Osteoblast (primary cell): ENCODE measurements around the gene CSNK2A1. TPM values are rescaled to one million over a fixed set of nuclear protein-coding genes. Genes with fewer than 3 reads are reported as not detected.

Experiments
- DNase-seq: peaks from one replicate; pipeline ENCODE4 v3.0.0; 2011; ENCODE audit warnings: low spot score, mixed read lengths; ENCODE audit not compliant: insufficient read length; ENCODE audit errors: missing footprints
- H2AFZ ChIP-seq: 2 replicates; pipeline ENCODE4 v1.6.0; 2011; ENCODE audit warnings: mild to moderate bottlenecking, low read length
- H3K27ac ChIP-seq: 2 replicates; pipeline ENCODE4 v1.5.1; 2011; ENCODE audit warnings: mild to moderate bottlenecking, low read depth, low read length, moderate library complexity
- H3K27me3 ChIP-seq: 2 replicates; pipeline ENCODE4 v1.6.0; 2012; ENCODE audit warnings: mild to moderate bottlenecking, control low read depth, inconsistent platforms, low read length, moderate library complexity; ENCODE audit not compliant: insufficient read depth
- H3K36me3 ChIP-seq: 2 replicates; pipeline ENCODE4 v1.5.1; 2011; ENCODE audit warnings: mild to moderate bottlenecking, low read length, control low read depth, moderate library complexity; ENCODE audit not compliant: insufficient read depth
- H3K4me1 ChIP-seq: 2 replicates; pipeline ENCODE4 v1.5.1; 2011; ENCODE audit warnings: mild to moderate bottlenecking, low read length, control low read depth, moderate library complexity; ENCODE audit not compliant: insufficient read depth
- H3K4me2 ChIP-seq: 2 replicates; pipeline ENCODE4 v1.6.0; 2011; ENCODE audit warnings: mild to moderate bottlenecking, low read length; ENCODE audit not compliant: insufficient read depth
- H3K4me3 ChIP-seq: fragments of 200-600 bp; sonication (generic); 3 replicates; pipeline ENCODE4 v1.5.1; 2012; ENCODE audit warnings: mild to moderate bottlenecking, low read length, inconsistent platforms; ENCODE audit not compliant: insufficient read depth
- H3K79me2 ChIP-seq: 2 replicates; pipeline ENCODE4 v1.6.0; 2012; ENCODE audit warnings: mild to moderate bottlenecking, low read length, control low read depth, inconsistent platforms; ENCODE audit not compliant: insufficient read depth
- H3K9me3 ChIP-seq: 2 replicates; pipeline ENCODE4 v1.5.1; 2011; ENCODE audit warnings: low read depth, low read length, control low read depth
- H4K20me1 ChIP-seq: 2 replicates; pipeline ENCODE4 v1.6.0; 2012; ENCODE audit warnings: mild to moderate bottlenecking, low read length, control low read depth; ENCODE audit not compliant: insufficient read depth
- CTCF ChIP-seq: IDR thresholded peaks from 2 replicates; pipeline ENCODE4 v1.5.1; 2011; ENCODE audit warnings: mild to moderate bottlenecking, low read depth, low read length, moderate library complexity; ENCODE audit errors: extremely low read depth
- total RNA-seq: library from RNA; depleted of rRNA; stranded (reverse); fragments of >200 nt; gene quantifications from 2 replicates; pipeline ENCODE4 v1.2.3, GENCODE V29; 2012

The CSNK2A1 gene
- total RNA-seq, 1 donor, result 82.9 TPM

GRCh38 chr20:531608-532007 lies 12.0 kb downstream of the CSNK2A1 start:
- Histone ChIP-seq H3K4me2 (no peak overlapping the region), H3K27me3 (no peaks in the 10 kb centered on the region), H3K9me3 (no peaks in the 10 kb centered on the region), H3K4me1 (peaks cover 18% of the 10 kb centered on the region), H2AFZ (no peak overlapping the region), H3K36me3 (peaks cover 13% of the 10 kb centered on the region), H3K27ac (no peak overlapping the region), H3K4me3 (no peak overlapping the region), H4K20me1 (peaks cover 85% of the 10 kb centered on the region), H3K79me2 (peaks cover 98% of the 10 kb centered on the region)
- no peak for TF ChIP-seq CTCF
- no peak for DNase-seq

- Histone ChIP-seq H3K4me1 (peaks cover 7% of the 10 kb centered on the region), H3K27me3 (no peaks in the 10 kb centered on the region), H4K20me1 (peaks cover 72% of the 10 kb centered on the region), H3K4me2 (no peak overlapping the region), H2AFZ (no peak overlapping the region), H3K9me3 (no peaks in the 10 kb centered on the region), H3K4me3 (no peak overlapping the region), H3K27ac (peak overlapping the region; percentile 46), H3K36me3 (peaks cover 24% of the 10 kb centered on the region), H3K79me2 (peaks cover 96% of the 10 kb centered on the region)
- no peak for DNase-seq
- no peak for TF ChIP-seq CTCF
Measured at GRCh38 chr20:530321-530720, 13.3 kb downstream of the CSNK2A1 start.

GRCh38 chr20:528923-529604 lies 14.5 kb downstream of the CSNK2A1 start:
- no peak for TF ChIP-seq CTCF
- H3K27ac ChIP-seq, result peak overlapping the region; percentile 46
- no peak overlapping the region for H3K4me2 ChIP-seq
- peaks cover 7% of the 10 kb centered on the region for H3K4me1 ChIP-seq
- peak; percentile 70 for DNase-seq
- peaks cover 26% of the 10 kb centered on the region for H3K36me3 ChIP-seq
- peaks cover 95% of the 10 kb centered on the region for H3K79me2 ChIP-seq
- H3K4me3 ChIP-seq, result no peak overlapping the region
- H2AFZ ChIP-seq, result no peak overlapping the region
- H3K9me3 ChIP-seq, result no peaks in the 10 kb centered on the region
- H3K27me3 ChIP-seq, result no peaks in the 10 kb centered on the region
- peaks cover 65% of the 10 kb centered on the region for H4K20me1 ChIP-seq

GRCh38 chr20:527571-527886 lies 16.1 kb downstream of the CSNK2A1 start:
- Histone ChIP-seq H2AFZ (no peak overlapping the region), H3K27ac (no peak overlapping the region), H3K4me2 (no peak overlapping the region), H4K20me1 (peaks cover 58% of the 10 kb centered on the region), H3K36me3 (peaks cover 28% of the 10 kb centered on the region), H3K79me2 (peaks cover 95% of the 10 kb centered on the region), H3K4me1 (peaks cover 7% of the 10 kb centered on the region), H3K27me3 (no peaks in the 10 kb centered on the region), H3K9me3 (no peaks in the 10 kb centered on the region), H3K4me3 (no peak overlapping the region)
- TF ChIP-seq CTCF, result no peak
- DNase-seq, result no peak
